GM21576 (cell line): Measurements from ENCODE around the gene WFDC11.
"Not testable (repeated sequence)": the region's sequence is repeated elsewhere in the genome, so short reads cannot be mapped to it uniquely, and the experiment has no call there.

ENCODE experiments used
- ATAC-seq: cut with Tn5 transposase; IDR thresholded peaks from one replicate; pipeline ENCODE4 v1.9.1; 2021; ENCODE audit warnings: mild to moderate bottlenecking, moderate library complexity; ENCODE audit not compliant: unreplicated experiment

Gene WFDC11

GRCh38 chr20:45670139-45670538 lies at the start of gene WFDC11:
WFDC11 (minus strand) TSS chr20:45670239; CDS start chr20:45650600, 19,639 bp downstream.
- ATAC-seq, result no peak

- ATAC-seq, result not testable (repeated sequence)
These were observed 46.2 kb upstream of the WFDC11 start for GRCh38 chr20:45716141-45716688.

GRCh38 chr20:45704969-45705637 lies 35.1 kb upstream of the WFDC11 start, which contains the start of gene WFDC10B:
WFDC10B (minus strand) TSS chr20:45705019; CDS start chr20:45685992, 19,027 bp downstream.
- ATAC-seq, result no peak

GRCh38 chr20:45701873-45702272 lies 31.8 kb upstream of the WFDC11 start, which contains the start of gene WFDC13:
WFDC13 (plus strand) TSS chr20:45702038; CDS start chr20:45702124, 86 bp downstream.
- ATAC-seq, result no peak

GRCh38 chr20:45701104-45701503 lies 31.1 kb upstream of the WFDC11 start:
- no peak for ATAC-seq

- ATAC-seq, result no peak
These were observed 25.5 kb upstream of the WFDC11 start for GRCh38 chr20:45695496-45695895.

- ATAC-seq, result not testable (repeated sequence)
These were observed 23.3 kb upstream of the WFDC11 start for GRCh38 chr20:45693346-45693745.

GRCh38 chr20:45685896-45686295 lies 15.9 kb upstream of the WFDC11 start:
- no peak for ATAC-seq

GRCh38 chr20:45679650-45680049 lies 9.6 kb upstream of the WFDC11 start:
- no peak for ATAC-seq

- no peak for ATAC-seq
These were observed 2.7 kb upstream of the WFDC11 start for GRCh38 chr20:45672765-45673164.

- ATAC-seq, result not testable (repeated sequence)
These were observed 13.0 kb downstream of the WFDC11 start for GRCh38 chr20:45657038-45657437.

GRCh38 chr20:45651726-45652125 lies 18.3 kb downstream of the WFDC11 start:
- ATAC-seq, result not testable (repeated sequence)

- ATAC-seq, result no peak
These were observed 20.7 kb downstream of the WFDC11 start for GRCh38 chr20:45649312-45649863.

- ATAC-seq, result no peak
These were observed 22.5 kb downstream of the WFDC11 start for GRCh38 chr20:45647441-45648050.

GRCh38 chr20:45646875-45647274 lies 23.2 kb downstream of the WFDC11 start:
- ATAC-seq, result no peak

GRCh38 chr20:45645869-45646268 lies 24.2 kb downstream of the WFDC11 start:
- not testable (repeated sequence) for ATAC-seq

GRCh38 chr20:45641076-45641475 lies 29.0 kb downstream of the WFDC11 start:
- not testable (repeated sequence) for ATAC-seq

- ATAC-seq, result no peak
These were observed 30.4 kb downstream of the WFDC11 start for GRCh38 chr20:45639687-45640086.

- no peak for ATAC-seq
These were observed 33.5 kb downstream of the WFDC11 start for GRCh38 chr20:45636513-45636912.

GRCh38 chr20:45631184-45631583 lies 38.9 kb downstream of the WFDC11 start, which contains the start of gene WFDC9:
WFDC9 (minus strand) TSS chr20:45631284; CDS start chr20:45610181, 21,103 bp downstream.
- no peak for ATAC-seq

GRCh38 chr20:45630371-45630770 lies 39.7 kb downstream of the WFDC11 start:
- no peak for ATAC-seq
